Activated CD8-positive, alpha-beta T cell treated with anti-CD3 and anti-CD28 coated beads for 36 hours (primary cell): Measurements from ENCODE around the gene B3GNT9. TPM values are rescaled to one million over a fixed set of nuclear protein-coding genes. Genes with fewer than 3 reads are reported as not detected.

Source experiments
- ATAC-seq: fragments of 200-7000 bp; cut with Tn5 transposase; one replicate; pipeline ENCODE4 v1.10.0; 2021; ENCODE audit warnings: mild to moderate bottlenecking, moderate library complexity
- CTCF ChIA-PET: fragments of 350-600 bp; sonication (Branson Sonifier 250); formaldehyde crosslinking; loops from one replicate; lab custom pipeline; 2021; ENCODE audit warnings: antibody characterized with exemption; lab: Charles Lee
- POLR2A ChIA-PET: fragments of 350-600 bp; sonication (Branson Sonifier 250); formaldehyde crosslinking; loops from one replicate; lab custom pipeline; 2021; ENCODE audit warnings: antibody characterized with exemption; lab: Charles Lee
- DNase-seq: peaks from one replicate; pipeline ENCODE4 v3.0.0-alpha.2; 2020
- H3K27ac Mint-ChIP-seq: one replicate; pipeline ENCODE4 v1.8.0; 2021; ENCODE audit warnings: mild to moderate bottlenecking, mixed read lengths
- H3K27me3 Mint-ChIP-seq: one replicate; pipeline ENCODE4 v1.8.0; 2021; ENCODE audit warnings: mixed read lengths
- H3K36me3 Mint-ChIP-seq: one replicate; pipeline ENCODE4 v1.8.0; 2021; ENCODE audit warnings: low read depth, mixed read lengths
- H3K4me1 Mint-ChIP-seq: one replicate; pipeline ENCODE4 v1.8.0; 2021; ENCODE audit warnings: low read depth, mixed read lengths
- H3K4me3 Mint-ChIP-seq: one replicate; pipeline ENCODE4 v1.8.0; 2021; ENCODE audit warnings: mild to moderate bottlenecking, moderate library complexity, mixed read lengths
- H3K9me3 Mint-ChIP-seq: one replicate; pipeline ENCODE4 v1.8.0; 2021; ENCODE audit warnings: mixed read lengths
- intact Hi-C: fragments of 100-400 bp; cut with micrococcal nuclease; formaldehyde crosslinking; loops from one replicate; pipeline ENCODE4 v1.10.0; 2022
- total RNA-seq, 2 experiments: library from RNA; stranded (reverse); gene quantifications; one replicate each; pipeline ENCODE4 v1.2.3, GENCODE V29; 2021
- TF ChIP-seq, protein P1 (sequence below): fragments of 200-600 bp; IDR thresholded peaks from one replicate; pipeline ENCODE4 v1.8.0; 2022; ENCODE audit warnings: antibody characterized with exemption, mild to moderate bottlenecking

B3GNT9 gene
- total RNA-seq, 2 experiments from 2014 or later: 2.1 to 2.5 TPM

DNA sequence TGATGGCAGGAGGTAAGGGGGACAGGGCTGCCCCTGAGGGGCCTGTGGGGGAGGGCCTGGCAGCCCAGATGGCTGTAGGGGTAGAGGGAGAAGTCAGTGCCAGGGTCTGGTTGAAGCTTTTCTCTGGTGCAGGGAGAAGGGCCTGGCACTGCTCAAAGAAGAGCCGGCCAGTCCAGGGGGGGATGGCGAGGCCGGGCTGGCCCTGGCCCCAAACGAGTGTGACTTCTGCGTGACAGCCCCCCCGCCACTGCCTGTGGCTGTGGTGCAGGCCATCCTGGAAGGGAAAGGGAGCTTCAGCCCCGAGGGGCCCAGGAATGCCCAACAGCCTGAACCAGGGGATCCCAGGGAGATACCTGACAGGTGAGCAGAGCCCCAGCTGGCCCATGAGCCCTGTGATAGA, 16.8 kb upstream of the B3GNT9 start:
- peaks cover 73% of the 10 kb centered on the region for H3K27me3 Mint-ChIP-seq

GRCh38 chr16:67166598-67167168, 15.9 kb upstream of the B3GNT9 start:
- peak; percentile 55 for DNase-seq
- Mint-ChIP-seq H3K27ac (no peak overlapping the region), H3K4me1 (peaks cover 55% of the 10 kb centered on the region), H3K9me3 (no peaks in the 10 kb centered on the region), H3K36me3 (peaks cover 16% of the 10 kb centered on the region), H3K4me3 (peak overlapping the region; percentile 46), H3K27me3 (peaks cover 75% of the 10 kb centered on the region)
- ChIA-PET POLR2A (interaction anchor here (1.1 to 3.7 kb wide), 4 partner anchors 8 to 137 kb away, joined by 3 to 23 read pairs (median 4); no protein-coding TSS in a partner anchor), CTCF (interaction anchor here (0.9 to 16.0 kb wide), 3 partner anchors 9 to 18 kb away, joined by 3 to 209 read pairs (median 4); partner anchors contain the start of genes B3GNT9, FBXL8, HSF4 and TRADD)
- ATAC-seq: no peak
- TF ChIP-seq, protein P1, sequence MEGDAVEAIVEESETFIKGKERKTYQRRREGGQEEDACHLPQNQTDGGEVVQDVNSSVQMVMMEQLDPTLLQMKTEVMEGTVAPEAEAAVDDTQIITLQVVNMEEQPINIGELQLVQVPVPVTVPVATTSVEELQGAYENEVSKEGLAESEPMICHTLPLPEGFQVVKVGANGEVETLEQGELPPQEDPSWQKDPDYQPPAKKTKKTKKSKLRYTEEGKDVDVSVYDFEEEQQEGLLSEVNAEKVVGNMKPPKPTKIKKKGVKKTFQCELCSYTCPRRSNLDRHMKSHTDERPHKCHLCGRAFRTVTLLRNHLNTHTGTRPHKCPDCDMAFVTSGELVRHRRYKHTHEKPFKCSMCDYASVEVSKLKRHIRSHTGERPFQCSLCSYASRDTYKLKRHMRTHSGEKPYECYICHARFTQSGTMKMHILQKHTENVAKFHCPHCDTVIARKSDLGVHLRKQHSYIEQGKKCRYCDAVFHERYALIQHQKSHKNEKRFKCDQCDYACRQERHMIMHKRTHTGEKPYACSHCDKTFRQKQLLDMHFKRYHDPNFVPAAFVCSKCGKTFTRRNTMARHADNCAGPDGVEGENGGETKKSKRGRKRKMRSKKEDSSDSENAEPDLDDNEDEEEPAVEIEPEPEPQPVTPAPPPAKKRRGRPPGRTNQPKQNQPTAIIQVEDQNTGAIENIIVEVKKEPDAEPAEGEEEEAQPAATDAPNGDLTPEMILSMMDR: no peak
- intact Hi-C loops: no loop called here

More for the DNA sequence above, 16.8 kb upstream of the B3GNT9 start:
- ChIA-PET CTCF (interaction anchor here (1.3 to 16.0 kb wide), 4 partner anchors 9 to 16 kb away, joined by 3 to 209 read pairs (median 20); partner anchors contain the start of genes B3GNT9, FBXL8, HSF4 and MATCAP1), POLR2A (interaction anchor here (1.1 to 3.7 kb wide), 4 partner anchors 9 to 138 kb away, joined by 3 to 23 read pairs (median 4); no protein-coding TSS in a partner anchor)
- ATAC-seq (no peak), DNase-seq (no peak)
- intact Hi-C loops: no loop called here
- TF ChIP-seq, protein P1: no peak
- Mint-ChIP-seq H3K36me3 (peaks cover 7% of the 10 kb centered on the region), H3K4me1 (peaks cover 51% of the 10 kb centered on the region), H3K27ac (no peak overlapping the region), H3K9me3 (no peaks in the 10 kb centered on the region), H3K4me3 (no peak overlapping the region)

GRCh38 chr16:67166110-67166547, 15.3 kb upstream of the B3GNT9 start:
- TF ChIP-seq, protein P1: no peak
- CTCF ChIA-PET: interaction anchor here (0.9 to 16.0 kb wide), 3 partner anchors 8 to 19 kb away, joined by 3 to 209 read pairs (median 4); partner anchors contain the start of genes B3GNT9, FBXL8, HSF4 and TRADD
- no peak overlapping the region for H3K27ac Mint-ChIP-seq
- POLR2A ChIA-PET: interaction anchor here (1.4 to 3.7 kb wide), 3 partner anchors 8 to 14 kb away, joined by 4 to 23 read pairs (median 5); no protein-coding TSS in a partner anchor
- ATAC-seq (no peak), DNase-seq (peak; percentile 35)
- no peaks in the 10 kb centered on the region for H3K9me3 Mint-ChIP-seq
- intact Hi-C loops: no loop called here
- H3K4me1 Mint-ChIP-seq: peaks cover 53% of the 10 kb centered on the region
- H3K27me3 Mint-ChIP-seq: peaks cover 72% of the 10 kb centered on the region
- H3K36me3 Mint-ChIP-seq: peaks cover 17% of the 10 kb centered on the region
- peak overlapping the region; percentile 46 for H3K4me3 Mint-ChIP-seq

- ChIA-PET POLR2A (interaction anchor here (0.8 to 3.7 kb wide), 3 partner anchors 9 to 12 kb away, joined by 3 to 23 read pairs (median 4); no protein-coding TSS in a partner anchor), CTCF (interaction anchor here (0.9 to 16.0 kb wide), 4 partner anchors 7 to 147 kb away, joined by 3 to 209 read pairs (median 109); partner anchors contain the start of genes B3GNT9, FBXL8, HSF4 and NOL3)
- DNase-seq (peak; percentile 46), ATAC-seq (no peak)
- Mint-ChIP-seq H3K4me1 (peaks cover 50% of the 10 kb centered on the region), H3K36me3 (peaks cover 19% of the 10 kb centered on the region), H3K27me3 (peaks cover 70% of the 10 kb centered on the region), H3K9me3 (no peaks in the 10 kb centered on the region), H3K27ac (no peak overlapping the region), H3K4me3 (peak overlapping the region; percentile 58)
- intact Hi-C loops: no loop called here
- TF ChIP-seq, protein P1: no peak
Measured at GRCh38 chr16:67165121-67166078, 14.6 kb upstream of the B3GNT9 start.
